ENCODE data around the gene NT5DC1.

Gene NT5DC1

DNA sequence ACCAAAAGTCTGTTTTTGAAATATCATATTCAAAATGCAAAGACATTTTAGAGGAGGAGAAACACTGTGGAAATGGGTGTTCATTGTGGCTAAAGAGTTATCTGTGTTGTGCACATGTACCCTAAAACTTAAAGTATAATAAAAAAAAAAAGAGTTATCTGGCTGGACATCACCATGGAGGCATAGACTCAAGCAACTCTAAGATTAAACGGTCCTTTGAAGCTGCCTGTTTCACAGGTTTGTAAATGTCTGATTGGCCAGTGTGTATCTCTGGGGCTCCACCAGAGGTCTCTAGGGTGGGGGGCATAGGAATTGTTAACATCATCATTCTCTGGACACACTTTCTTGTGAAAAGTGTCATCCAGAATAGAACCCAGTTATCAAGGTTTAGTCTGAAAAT is 114.0 kb downstream of the NT5DC1 start:
- no peak for DNase-seq
- in situ Hi-C loops (cut with HindIII; ENCODE audit: low pct_ligation_motif_present, low pct_unique_long_range_greater_than_20kb, low sequenced_read_pairs): no loop called here

DNA sequence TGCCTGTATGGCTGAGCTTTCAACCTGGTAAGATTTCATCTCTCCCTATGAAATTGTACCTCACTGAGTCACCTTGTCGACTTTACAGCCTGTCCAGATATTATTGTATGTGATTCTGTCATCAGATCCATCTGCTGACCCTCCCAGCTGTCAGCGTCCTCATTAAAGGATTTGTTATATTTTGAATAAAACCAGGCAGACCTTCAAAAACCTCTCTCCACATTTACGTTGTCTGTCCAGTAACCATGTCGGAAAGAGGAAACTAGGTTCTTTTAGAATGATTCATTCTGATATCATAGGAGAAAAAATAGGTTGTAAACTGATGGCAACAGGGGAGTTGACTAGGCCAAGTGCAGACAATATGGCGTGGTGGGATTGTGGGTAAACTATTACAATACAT is 114.8 kb downstream of the NT5DC1 start:
- DNase-seq: no peak
- in situ Hi-C loops (cut with HindIII; ENCODE audit: low pct_ligation_motif_present, low pct_unique_long_range_greater_than_20kb, low sequenced_read_pairs): no loop called here

DNA sequence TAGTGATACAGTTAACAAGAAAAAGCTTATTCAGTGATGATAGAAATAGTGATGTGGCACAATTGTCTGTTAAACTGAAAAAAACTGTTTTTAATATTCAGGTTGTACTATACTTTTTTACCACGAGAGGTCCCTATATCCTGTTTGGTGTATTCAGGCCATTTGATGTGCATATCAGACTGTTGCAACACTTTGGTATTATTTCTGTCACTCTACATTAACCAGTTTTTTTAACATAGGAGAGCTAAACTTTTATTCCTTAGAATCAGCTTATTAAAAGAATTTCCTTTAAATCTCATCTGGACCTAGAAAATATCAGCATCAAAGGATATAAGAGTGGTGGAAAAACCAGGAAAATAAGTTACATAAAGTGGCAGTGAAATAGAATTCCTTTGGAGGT is 116.4 kb downstream of the NT5DC1 start:
- peak; percentile 55 for DNase-seq
- in situ Hi-C loops (cut with HindIII; ENCODE audit: low pct_ligation_motif_present, low pct_unique_long_range_greater_than_20kb, low sequenced_read_pairs): no loop called here

DNA sequence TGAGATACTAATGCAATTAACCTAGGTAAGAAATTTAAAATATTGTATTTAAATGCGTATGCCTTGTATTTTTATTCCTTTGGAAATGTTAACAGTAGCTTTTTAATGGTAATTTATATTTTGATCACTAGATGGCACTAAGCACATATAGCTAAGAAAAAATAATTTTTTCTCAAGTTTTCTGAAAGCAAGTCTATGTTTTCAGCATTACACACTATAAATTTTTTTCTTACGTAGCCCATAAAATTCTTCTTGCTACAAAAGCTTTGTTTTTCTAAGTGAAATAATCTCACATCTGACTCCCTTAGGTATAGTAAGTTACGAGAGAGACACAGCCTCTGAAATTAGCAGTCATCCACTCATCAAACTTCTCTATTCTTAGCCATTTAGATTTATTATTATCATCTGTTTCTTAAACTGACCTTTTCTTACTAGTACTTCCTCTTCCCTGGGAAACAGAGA is 117.5 kb downstream of the NT5DC1 start:
- in situ Hi-C loops (cut with HindIII; ENCODE audit: low pct_ligation_motif_present, low pct_unique_long_range_greater_than_20kb, low sequenced_read_pairs): no loop called here
- peak; percentile 40 for DNase-seq

DNA sequence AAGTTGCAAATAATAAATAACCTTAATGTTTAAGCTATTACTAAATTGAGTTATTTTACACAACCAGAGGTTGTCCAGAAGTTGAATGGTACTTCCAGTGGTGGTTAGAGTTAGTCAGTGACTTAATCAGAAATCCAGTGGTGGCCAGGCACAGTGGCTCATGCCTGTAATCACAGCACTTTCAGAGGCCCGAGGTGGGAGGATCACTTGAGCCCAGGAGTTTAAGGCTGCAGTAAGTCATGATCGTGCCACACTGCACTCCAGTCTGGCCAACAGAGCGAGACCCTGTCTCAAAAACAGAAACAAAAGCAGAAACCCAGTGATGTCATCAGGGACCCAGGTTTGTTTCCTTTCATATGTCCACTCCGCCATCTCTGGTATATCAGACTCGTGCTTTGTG is 118.2 kb downstream of the NT5DC1 start:
- in situ Hi-C loops (cut with HindIII; ENCODE audit: low pct_ligation_motif_present, low pct_unique_long_range_greater_than_20kb, low sequenced_read_pairs): no loop called here
- no peak for DNase-seq

DNA sequence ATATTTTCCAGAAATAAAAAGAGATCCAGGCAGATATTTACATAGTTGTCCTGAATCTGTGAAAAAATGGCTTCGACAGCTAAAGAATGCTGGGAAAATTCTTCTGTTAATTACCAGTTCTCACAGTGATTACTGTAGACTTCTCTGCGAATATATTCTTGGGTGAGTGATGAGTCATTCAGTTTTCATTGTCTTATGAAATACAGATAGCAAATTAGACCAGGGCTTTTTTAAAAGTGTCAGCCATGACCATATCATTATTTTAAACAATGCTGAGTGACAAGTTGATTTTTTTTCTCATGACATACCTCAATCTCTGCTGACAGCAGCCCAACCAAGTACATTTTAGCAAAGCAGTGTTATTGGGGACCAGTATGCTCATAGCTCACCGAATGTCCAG is 120.4 kb downstream of the NT5DC1 start:
- DNase-seq: no peak
- in situ Hi-C loops (cut with HindIII; ENCODE audit: low pct_ligation_motif_present, low pct_unique_long_range_greater_than_20kb, low sequenced_read_pairs): no loop called here

DNA sequence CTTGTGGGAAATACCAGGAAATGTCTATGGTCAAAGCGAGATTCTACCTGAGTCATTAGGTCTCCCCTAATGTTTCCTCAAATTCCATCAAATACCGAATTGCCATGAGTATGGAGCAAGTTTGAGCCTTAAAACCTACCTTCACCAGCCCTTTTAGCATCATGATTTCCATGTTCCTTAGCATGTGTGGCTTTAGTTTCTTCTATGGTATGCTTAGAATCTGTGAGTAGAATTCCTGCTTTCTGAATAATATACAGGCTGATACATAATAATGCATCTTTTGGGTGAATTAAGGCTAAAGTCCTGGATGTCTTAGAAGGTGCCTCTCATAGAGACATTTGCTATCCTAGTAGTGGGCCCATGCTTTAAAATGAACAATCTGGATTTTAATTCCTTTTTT is 121.3 kb downstream of the NT5DC1 start:
- no peak for DNase-seq
- in situ Hi-C loops (cut with HindIII; ENCODE audit: low pct_ligation_motif_present, low pct_unique_long_range_greater_than_20kb, low sequenced_read_pairs): no loop called here

DNA sequence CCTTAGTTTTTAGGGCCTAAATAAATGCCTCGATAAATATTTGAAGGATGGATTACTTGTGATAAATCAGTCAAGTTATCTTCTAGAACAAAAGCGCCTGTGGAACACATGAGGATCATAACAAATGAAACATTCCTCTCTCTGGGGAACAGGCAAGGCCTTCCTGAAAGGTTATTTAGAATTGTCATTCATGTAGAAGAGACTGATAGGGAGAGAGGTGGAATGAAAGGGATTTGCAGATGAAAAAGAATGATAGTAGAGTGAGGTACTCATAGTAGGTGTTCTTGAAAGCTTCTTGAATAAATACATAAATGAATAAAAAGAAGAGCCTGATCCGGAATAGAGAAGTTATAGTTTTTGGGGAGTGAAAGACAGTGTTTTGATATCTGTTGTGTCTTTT is 122.7 kb downstream of the NT5DC1 start:
- DNase-seq: no peak
- in situ Hi-C loops (cut with HindIII; ENCODE audit: low pct_ligation_motif_present, low pct_unique_long_range_greater_than_20kb, low sequenced_read_pairs): no loop called here

DNA sequence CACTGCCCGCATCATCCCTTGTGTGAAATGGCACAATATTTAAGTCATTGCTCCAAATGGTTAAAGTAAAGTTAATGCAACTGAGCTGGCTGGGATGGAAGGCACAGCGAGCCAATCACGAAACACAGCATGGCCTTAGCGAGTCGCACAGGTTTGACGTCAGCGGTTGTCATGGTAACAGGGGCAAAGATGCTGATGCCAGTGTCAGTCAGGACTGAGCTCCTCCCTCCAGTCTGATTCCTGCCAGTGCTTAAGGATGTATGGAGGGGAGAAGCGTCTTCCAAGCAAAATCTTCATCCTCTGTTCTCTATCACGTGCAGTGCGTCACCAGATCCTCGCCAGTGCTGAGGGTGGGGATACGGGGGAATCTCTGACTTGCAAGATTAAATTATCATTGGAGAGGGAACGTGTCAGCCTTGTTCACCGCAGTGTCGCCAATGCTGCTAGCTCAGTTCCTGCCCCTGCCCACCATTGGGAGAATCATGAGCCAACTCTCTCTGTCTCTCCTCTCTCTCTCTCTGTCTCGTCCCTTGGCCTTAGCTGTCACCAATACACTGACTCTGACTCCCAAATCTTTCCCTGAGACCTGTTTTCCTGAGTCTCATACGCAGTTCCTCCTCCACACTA is 128.7 kb downstream of the NT5DC1 start:
- DNase-seq: no peak
- in situ Hi-C loops (cut with HindIII; ENCODE audit: low pct_ligation_motif_present, low pct_unique_long_range_greater_than_20kb, low sequenced_read_pairs): no loop called here

DNA sequence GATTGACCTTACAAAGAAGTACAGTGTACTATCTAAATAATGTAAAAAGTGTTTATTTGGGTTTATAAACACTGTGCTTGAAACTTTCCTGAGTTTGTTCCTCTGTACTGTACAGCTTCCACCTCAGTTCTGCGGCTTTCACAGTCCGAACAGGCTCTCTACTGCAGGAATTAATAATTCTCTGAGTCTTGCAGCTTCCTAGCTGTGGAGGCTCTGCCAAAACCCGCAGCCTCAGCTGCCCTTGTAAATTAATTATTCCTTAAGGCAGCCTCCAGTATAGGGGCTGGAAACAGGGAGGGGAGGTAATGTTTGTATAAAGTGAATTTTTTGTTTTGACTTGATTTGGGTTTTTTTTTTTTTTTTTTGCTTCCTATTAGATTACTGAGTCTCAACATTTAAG is 134.0 kb downstream of the NT5DC1 start:
- no peak for DNase-seq
- in situ Hi-C loops (cut with HindIII; ENCODE audit: low pct_ligation_motif_present, low pct_unique_long_range_greater_than_20kb, low sequenced_read_pairs): no loop called here

DNA sequence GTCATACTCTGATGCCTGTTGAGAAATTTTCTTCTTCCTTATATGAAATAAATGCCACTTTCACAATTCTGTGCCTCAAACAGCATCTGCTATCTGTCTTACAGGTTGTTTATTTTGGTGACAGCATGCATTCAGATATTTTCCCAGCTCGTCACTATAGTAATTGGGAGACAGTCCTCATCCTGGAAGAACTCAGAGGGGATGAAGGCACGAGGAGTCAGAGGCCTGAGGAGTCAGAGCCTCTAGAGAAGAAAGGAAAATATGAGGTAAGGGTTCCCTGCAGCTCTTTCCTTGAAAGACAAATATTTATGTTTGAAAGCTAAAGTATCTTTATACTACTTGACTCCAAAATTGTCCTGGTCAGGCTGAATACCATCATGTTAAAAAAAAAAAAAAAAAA is 137.4 kb downstream of the NT5DC1 start:
- in situ Hi-C loops (cut with HindIII; ENCODE audit: low pct_ligation_motif_present, low pct_unique_long_range_greater_than_20kb, low sequenced_read_pairs): no loop called here
- no peak for DNase-seq

DNA sequence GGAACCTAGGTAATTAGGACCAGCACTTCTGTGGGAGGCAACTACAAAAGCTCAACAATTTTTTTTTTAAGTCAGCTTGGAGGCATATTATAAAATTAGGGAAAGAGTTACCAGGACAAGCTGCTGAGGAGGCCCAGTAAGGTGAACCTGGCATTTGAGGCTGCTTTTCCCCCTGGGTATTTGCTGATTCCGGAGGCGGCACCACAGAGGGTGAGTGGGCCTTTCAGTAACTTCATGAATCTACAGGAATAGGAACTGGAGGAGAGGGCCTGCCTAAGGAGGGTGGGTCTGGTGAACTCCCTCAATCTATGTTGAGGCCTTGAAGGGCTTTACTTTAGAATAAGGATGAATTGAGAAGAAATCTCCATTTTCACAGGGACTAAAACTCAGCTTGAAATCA is 138.6 kb downstream of the NT5DC1 start:
- no peak for DNase-seq
- in situ Hi-C loops (cut with HindIII; ENCODE audit: low pct_ligation_motif_present, low pct_unique_long_range_greater_than_20kb, low sequenced_read_pairs): no loop called here

DNA sequence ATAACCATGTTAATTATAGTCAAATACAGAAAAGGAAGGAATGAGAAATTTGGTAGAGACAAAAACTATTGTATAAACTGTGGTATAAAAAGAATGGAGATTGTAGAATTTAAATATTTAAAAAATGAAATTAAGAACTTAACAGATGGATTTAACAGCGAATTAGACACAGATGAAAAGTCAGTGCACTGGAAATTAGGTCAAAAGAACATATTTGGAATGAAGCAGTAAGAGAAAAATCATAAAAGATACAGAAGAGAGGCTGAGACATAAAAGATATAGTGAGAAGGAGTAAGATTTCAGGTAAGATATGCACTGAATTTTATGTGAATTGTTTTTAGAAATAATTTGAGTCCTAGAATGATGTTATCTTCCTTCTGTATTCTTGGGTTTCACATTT is 139.2 kb downstream of the NT5DC1 start:
- DNase-seq: no peak
- in situ Hi-C loops (cut with HindIII; ENCODE audit: low pct_ligation_motif_present, low pct_unique_long_range_greater_than_20kb, low sequenced_read_pairs): no loop called here

DNA sequence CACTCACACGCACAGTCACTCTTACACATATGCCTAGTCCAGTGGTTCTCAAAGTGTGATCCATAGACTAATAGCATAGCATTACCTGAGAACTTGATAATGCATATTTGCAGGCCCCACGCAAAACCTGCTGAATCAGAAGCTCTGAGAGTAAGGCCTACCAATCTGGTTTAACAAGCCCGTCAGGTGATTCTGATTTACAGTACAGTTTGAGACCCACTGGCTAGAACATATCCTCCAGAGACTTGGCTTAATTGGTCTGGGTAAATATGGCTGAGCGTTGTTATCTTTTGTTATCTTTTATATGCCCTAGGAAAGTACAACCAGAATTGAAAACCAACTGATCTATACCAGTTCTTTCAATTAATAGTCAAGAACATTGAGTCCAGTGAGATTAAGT is 143.6 kb downstream of the NT5DC1 start:
- DNase-seq: no peak
- in situ Hi-C loops (cut with HindIII; ENCODE audit: low pct_ligation_motif_present, low pct_unique_long_range_greater_than_20kb, low sequenced_read_pairs): no loop called here

DNA sequence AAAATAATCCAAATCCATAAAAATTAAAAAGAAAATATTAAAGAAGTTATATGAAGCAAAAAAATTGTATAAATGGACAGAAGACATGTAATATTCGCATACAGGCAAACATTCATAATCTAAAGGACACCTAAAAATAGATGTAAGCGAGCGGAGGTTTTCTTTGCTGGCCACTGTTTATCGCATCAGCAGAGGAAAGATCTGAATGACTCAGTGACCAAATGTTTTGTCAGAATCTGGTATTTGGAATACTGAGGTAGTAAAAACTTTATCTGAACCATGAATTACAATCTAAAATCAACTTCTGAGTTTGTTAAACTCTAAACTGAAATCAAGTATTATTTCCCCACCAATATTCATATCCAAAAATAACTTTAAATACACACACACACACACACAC is 145.4 kb downstream of the NT5DC1 start:
- in situ Hi-C loops (cut with HindIII; ENCODE audit: low pct_ligation_motif_present, low pct_unique_long_range_greater_than_20kb, low sequenced_read_pairs): no loop called here
- no peak for DNase-seq

DNA sequence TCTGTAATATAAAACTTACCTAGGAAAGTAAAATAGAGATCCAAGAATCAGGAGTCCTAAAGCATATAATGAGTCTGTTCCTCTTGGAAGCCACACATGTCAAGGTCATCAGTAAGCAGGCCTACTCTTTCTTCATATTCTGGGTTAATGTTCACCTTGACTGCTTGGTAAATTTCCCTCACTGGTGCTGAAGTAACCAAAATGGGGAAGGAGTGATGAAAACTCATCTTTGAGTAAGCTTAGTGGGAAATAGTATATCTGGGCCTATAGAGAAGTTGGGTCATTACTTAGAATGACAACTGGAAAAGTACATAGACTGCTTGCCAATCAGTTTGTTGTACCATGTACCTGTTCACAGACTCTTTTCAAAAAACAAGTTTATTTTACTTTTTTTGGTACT is 146.6 kb downstream of the NT5DC1 start:
- in situ Hi-C loops (cut with HindIII; ENCODE audit: low pct_ligation_motif_present, low pct_unique_long_range_greater_than_20kb, low sequenced_read_pairs): no loop called here
- DNase-seq: no peak

DNA sequence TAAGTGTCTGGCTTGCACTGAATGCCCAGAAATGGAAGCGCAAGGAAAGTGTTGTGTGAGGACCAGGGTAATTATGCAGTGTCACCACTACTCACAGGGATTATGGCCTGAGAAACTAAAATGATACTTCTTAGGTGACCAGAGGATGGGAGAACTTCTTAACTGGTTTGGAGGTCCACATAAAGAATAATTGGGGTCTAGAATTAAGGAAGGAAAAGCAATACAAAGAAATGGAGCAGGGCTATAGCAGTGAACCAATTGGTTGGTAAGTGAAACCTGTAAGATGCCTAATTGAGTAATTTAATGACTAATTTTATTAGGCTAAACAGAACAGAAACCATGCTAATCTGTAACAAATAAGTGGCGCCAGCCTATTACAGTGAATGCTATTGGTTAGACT is 147.9 kb downstream of the NT5DC1 start:
- no peak for DNase-seq

DNA sequence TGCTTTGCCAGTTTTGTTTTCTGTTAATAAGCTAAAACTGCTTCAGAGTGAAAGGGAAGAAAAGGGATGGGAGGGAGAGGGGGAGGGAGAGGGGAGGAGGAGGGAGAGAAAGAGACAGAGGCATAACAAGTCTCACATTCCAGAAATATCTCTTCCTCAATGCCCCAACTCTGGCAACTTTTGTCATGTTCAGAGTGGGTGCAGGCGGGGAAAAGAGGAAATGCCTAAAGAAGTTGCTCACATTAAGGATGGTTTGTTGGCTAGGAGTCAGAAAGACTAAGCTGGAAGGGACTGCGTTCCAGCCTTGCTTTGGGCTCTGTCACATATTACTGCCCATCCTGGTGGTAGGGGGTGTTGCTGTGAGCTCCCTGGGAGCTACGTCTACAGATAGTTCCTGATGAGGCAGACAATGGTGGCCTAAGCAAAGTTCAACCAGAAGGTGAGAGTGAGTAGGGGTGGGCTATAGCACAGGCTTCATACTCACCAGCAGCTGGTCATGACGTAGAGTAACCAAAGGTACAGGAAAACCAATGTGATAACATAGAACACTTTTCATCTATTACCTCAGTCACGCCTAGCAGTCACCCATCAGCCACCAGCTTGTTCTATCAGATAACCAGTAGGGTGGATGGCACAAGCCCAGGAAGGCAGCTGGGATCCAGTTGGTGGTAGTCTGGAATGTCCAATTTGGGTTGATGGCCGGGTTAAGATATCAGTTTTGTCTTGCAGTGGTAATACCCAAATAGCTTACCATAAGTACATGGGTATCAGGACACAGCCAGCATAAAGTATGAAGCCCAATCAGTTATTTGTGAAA is 151.1 kb downstream of the NT5DC1 start:
- DNase-seq: peak; percentile 17
- in situ Hi-C loops (cut with HindIII; ENCODE audit: low pct_ligation_motif_present, low pct_unique_long_range_greater_than_20kb, low sequenced_read_pairs): no loop called here

More for the DNA sequence above, 147.9 kb downstream of the NT5DC1 start:
- in situ Hi-C loops (cut with HindIII; ENCODE audit: low pct_ligation_motif_present, low pct_unique_long_range_greater_than_20kb, low sequenced_read_pairs): no loop called here

DNA sequence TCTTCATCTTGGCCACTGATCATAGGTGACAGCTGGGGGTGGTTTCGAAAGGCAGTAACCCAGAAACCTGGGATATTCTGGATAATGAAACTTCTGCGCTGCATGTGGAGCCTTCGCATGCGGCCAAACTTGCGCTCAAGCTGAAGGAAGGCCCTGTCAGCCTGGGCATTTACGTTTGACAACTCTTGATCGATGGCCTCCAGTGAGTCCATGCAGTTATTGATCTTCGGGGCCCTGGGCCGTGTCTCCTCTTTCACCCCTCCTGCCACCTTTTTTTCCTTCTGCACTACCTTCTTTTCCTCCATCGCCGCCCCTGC is 152.5 kb downstream of the NT5DC1 start:
- in situ Hi-C loops (cut with HindIII; ENCODE audit: low pct_ligation_motif_present, low pct_unique_long_range_greater_than_20kb, low sequenced_read_pairs): no loop called here
- no peak for DNase-seq

DNA sequence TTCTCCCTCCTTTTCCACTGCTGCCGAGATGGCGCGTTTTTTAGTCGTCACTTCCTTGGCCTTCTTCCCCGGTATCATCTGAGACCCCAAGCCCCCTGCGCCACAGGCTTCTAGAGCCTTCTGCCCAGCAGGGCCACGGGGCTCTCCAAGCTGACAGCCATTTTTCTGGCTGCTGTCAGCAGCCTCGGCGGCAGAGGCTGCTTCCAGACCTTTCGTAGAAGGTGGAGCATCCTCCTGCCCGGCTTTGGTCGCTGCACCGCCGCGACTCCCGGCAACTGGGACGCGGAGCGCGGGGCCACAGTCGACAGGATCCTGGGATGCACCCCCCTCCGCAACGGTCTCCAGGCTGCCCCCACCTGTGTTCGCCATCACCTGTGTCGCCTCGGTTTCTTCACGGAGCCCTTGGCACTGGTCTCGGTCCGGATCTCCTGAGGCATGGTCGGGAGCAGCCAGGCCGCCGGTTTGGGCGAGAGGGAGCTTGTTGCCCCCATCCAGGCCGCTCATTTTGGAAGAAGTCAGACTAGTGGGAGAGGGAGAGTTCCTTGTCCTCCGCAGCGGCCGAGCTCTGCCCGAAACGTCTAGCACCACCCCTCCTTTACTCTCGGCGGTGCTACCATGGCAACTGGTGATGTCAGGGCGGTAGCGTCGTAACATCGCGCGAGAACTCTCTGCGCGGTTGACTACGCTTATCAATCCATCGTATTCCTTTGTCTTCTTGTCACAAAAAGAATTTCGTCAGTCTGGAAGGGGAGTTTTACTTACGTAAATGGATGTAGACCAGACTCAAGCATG is 153.0 kb downstream of the NT5DC1 start, which contains the start of gene TSPYL4:
Gene TSPYL4 (minus strand): TSS at position 571 of the 792 bp plus-strand sequence. CDS start 67 bp downstream, at position 504.
- peak; percentile 95 for DNase-seq
- in situ Hi-C loops (cut with HindIII; ENCODE audit: low pct_ligation_motif_present, low pct_unique_long_range_greater_than_20kb, low sequenced_read_pairs): no loop called here
